ENCODE measurements around the gene HOXC10.

Gene HOXC10

GRCh38 chr12:53950789-53951576 is 34.0 kb upstream of the HOXC10 start:
- DNase-seq (ENCODE audit: low read depth, low spot score): no peak

GRCh38 chr12:53951577-53952334 is 33.2 kb upstream of the HOXC10 start:
- no peak for DNase-seq (ENCODE audit: low read depth, low spot score)

- DNase-seq (ENCODE audit: low read depth, low spot score): no peak
Observed at GRCh38 chr12:53952335-53952694, 32.6 kb upstream of the HOXC10 start.

GRCh38 chr12:53952871-53953734 is 31.8 kb upstream of the HOXC10 start:
- no peak for DNase-seq (ENCODE audit: low read depth, low spot score)

DNA sequence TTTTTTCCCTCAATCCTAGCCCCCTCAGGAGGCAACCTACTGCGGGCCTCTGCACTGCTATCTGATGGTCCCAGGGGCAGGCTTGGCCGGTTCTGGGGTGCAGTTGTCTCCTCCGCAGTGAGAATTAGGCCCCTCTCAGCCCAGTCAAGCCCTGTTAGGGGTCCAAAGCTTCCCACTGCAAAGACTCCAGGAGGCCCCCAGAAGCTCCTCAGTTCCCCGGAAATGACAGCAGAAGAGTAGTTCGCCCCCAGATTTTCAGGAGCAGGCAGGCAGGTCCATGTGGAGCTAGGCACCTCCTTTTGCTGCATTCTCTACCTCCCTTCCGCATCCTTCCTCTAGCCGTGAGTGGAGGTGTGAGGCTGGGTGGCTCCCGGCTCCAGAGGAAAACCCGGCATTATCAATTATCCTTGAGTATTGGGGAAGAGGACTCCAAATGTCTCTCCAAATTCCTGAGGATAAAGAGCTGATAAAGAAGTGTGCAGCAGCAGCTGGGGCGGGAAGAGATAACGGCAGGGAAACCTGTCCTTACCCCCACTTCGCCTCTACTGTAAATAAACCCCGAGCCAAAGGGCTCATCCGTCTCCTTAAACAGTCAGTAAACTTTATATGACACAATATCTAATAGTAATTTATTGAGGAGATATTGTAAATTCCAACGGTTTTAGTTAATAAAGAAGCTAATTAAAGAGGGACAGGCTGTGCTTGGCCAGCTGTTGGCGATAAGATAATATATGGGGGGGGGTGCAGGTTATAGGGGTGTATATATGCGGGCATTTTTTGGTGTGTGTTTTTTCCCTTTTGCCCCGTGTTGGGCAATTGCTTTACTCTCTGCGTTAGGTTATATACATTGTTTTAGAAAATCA is 30.9 kb upstream of the HOXC10 start:
- DNase-seq (ENCODE audit: low read depth, low spot score): no peak

- DNase-seq (ENCODE audit: low read depth, low spot score): no peak
Observed at GRCh38 chr12:53954694-53955035, 30.3 kb upstream of the HOXC10 start, which contains the start of gene HOXC12. TSS of gene HOXC12 (plus strand) at chr12:53954903. CDS start at chr12:53954930, 27 bp downstream.

GRCh38 chr12:53955036-53955775 is 29.7 kb upstream of the HOXC10 start:
- no peak for DNase-seq (ENCODE audit: low read depth, low spot score)

- no peak for DNase-seq (ENCODE audit: low read depth, low spot score)
Observed at GRCh38 chr12:53955776-53956250, 29.1 kb upstream of the HOXC10 start.

DNA sequence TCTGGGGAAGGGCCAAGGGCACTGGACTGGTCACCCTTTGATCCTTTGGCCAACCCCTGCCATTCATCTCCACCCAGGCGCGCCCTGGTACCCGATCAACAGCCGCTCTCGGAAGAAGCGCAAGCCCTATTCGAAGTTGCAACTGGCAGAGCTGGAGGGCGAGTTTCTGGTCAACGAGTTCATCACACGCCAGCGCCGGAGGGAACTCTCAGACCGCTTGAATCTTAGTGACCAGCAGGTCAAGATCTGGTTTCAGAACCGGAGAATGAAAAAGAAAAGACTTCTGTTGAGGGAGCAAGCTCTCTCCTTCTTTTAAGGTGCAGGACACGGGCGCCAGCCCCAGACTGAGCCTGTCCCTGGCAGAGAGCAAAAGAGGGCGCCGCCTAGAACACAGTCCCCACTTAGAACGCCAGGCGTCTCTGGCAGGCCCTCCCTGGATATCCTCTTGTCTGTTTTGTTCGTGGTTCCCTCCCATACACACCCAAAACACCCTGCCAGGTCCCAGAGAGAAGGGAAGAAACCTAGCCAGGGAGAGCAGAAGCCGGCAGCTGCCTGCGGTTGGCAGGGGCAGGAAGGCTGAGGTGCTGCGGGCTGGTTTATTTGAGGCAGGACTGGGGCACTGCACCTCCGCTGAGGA is 28.6 kb upstream of the HOXC10 start:
- no peak for DNase-seq (ENCODE audit: low read depth, low spot score)

DNA sequence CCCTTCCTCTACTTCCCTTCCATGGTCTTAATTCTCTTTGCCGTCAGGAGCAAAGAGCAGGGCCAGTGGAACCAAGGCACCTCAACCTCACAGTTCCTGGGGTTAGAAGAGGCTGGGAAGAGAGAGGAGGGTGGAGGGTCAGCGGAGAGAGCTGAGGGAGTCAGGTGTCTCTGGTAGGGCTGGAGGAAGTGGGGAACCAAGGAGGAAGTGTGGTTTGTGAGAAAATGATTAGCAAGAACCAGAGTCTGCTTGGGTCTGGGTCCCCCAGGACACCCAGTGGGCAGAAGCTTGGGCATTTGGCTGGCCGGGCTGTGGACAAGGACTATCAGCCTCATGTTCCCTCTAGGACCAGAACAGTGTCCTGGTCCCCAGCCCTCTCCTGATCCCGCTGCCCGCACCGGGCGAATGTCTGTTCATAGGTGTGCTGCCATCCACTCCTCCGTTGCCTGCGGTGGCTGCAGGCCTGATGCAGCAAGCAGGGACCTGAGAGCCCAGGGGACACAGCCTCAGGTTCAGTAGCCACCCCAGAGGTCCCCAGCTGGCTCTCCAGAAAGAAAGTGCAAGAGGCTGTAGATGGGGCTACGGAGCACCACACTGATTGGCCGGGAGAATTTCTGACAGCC is 27.9 kb upstream of the HOXC10 start:
- DNase-seq (ENCODE audit: low read depth, low spot score): no peak

- no peak for DNase-seq (ENCODE audit: low read depth, low spot score)
Observed at GRCh38 chr12:53958128-53958527, 26.8 kb upstream of the HOXC10 start.

DNA sequence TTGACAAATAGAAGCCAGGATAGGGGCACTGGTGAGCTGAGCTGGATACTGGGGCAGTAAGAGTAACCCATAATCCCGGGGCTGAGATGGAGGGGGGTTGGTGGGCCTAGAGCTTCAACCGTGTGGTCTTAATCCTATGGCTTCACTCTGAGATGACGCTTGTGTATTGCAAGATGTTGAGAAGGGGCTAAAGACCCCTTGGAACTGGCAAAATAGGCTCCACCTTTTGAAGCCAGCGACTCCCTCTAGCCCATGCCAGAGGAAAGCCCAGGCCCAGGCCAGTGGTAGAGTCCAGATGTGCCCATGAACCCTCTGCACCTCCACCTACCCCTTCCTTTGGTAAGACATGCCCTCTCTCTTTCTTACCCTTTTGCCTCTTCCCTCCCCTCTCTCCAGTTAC is 25.6 kb upstream of the HOXC10 start:
- no peak for DNase-seq (ENCODE audit: low read depth, low spot score)

DNA sequence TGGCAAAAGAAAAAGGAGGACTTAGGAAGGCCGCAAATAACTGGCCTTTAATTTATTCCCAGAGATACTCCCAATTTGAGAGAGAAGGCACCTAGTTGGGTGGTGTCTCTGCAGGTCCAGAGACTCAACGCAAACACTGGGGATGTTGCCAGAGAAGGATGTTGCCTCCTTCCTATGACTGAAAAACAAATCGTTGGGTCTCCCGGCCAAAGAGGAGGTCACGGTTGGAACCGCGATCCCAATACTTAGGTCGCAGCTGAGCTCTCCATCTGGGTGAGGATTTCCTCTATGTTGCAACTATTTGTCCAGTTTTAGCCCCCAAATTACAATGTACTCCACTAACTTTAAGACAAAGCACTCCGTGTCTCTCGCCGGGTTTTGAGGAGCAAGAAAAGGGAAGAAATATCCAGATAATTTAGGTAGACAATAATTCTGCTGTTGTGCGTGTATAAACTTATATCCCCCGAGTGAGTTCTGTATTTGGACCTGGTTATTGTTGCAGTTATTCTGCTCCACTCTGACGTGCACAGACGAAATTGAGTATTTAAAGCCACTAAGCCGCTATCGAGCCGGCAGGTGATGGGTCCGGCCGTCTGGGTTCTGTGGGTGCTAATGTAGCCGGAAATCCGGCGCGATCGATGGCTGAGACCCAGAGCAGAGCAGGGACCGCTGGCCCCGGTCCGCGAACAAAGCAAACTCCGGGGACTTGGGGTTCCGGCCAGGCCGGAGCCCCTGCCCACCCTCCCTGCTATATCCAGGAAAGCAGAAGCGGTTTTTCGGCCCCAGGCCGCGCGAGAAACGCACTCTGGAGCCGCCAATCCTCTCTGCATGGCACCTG is 24.5 kb upstream of the HOXC10 start:
- DNase-seq (ENCODE audit: low read depth, low spot score): no peak

- DNase-seq (ENCODE audit: low read depth, low spot score): no peak
Observed at GRCh38 chr12:53961025-53961761, 23.8 kb upstream of the HOXC10 start.

DNA sequence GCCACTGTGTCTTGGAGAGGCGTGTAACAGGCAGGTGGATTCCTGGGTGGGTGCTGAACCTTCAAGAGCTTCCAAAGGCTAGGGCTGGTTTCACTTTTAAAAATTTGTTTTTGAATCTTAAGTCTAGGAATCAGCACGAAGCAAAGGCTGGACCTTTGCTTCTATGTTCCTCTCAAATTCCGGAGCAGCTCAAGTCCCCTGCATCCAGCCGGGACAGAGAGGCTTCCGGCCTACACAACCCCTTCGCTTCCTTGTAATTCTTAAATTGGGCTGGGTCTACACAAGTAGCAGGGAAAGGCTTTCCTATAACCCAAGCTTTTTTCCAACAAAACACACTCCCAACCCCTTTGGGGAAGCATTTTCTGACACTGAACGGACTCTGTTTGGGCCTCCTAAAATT is 21.9 kb upstream of the HOXC10 start:
- DNase-seq (ENCODE audit: low read depth, low spot score): no peak

DNA sequence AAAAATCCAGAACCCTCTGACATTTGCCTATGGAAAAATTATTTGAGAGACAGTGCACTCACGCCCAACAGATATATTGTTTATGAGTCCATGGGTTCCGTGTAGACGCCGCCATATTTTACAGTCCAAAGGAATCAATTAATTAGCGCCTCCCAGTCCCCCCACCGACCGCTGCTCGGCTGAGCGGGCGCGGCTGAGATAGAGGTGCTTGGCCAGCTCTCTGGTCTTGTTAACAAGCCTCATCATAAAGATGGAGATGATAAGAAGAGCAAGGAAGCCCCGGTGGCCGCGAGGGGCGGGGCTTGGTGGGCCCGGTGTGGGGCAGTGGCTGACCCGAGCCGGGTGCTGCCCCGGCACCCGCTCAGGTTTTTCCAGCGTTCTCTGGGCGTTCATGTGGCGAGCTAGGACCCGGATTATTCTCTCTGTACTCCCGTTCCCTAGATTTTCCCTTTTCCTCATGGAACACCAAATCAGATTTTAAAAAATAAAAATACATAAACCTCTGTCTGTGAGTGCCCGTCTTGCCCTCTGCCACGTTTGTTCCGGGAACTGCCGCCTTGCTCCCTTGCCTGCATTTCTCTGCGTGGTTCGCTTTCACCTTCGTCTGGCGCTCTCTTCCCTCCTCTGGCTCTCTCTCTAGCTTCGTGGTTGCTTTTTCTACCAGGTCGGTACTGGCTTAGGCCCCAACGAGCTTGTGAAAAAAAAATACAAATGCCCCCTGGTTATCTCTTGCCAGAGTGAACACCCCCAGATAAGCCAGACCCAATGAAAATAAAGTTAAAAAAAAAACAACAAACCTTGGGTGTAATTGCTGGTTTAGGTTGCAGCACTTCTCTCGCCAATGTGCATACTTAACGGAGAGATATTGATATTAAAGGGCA is 21.3 kb upstream of the HOXC10 start:
- no peak for DNase-seq (ENCODE audit: low read depth, low spot score)

GRCh38 chr12:53964315-53964713 is 20.6 kb upstream of the HOXC10 start:
- no peak for DNase-seq (ENCODE audit: low read depth, low spot score)

Measured in activated CD4-positive, CD25-positive, alpha-beta regulatory T cell treated with anti-CD3 and anti-CD28 coated beads, Interleukin-2, amount 50 U/mL, for 16 hours (primary cell).